C4-2B (cell line): ENCODE measurements around the gene MCRIP1.

Experiments
- CTCF ChIP-seq: fragments of 450-650 bp; conservative IDR thresholded peaks from 2 replicates; pipeline ENCODE4 v1.5.1; 2017; ENCODE audit warnings: mild to moderate bottlenecking
- ZFX ChIP-seq: fragments of 450-650 bp; IDR thresholded peaks from 2 replicates; pipeline ENCODE4 v1.6.1; 2017

GRCh38 chr17:81858967-81859905 lies 26.1 kb upstream of the MCRIP1 start:
- TF ChIP-seq CTCF = no peak
- TF ChIP-seq ZFX = no peak
